PC-3 (cell line): ENCODE data around the gene ENOX2. TPM values are rescaled to one million over a fixed set of nuclear protein-coding genes. Genes with fewer than 3 reads are reported as not detected.

Source experiments
- ATAC-seq: fragments of 200-7000 bp; cut with Tn5 transposase; 2 replicates; pipeline ENCODE4 v1.9.1; 2020; ENCODE audit warnings: mild to moderate bottlenecking, moderate library complexity
- BruUV-seq: library from RNA; stranded (reverse); fragments of 400-500 nt; replicated peaks from 2 replicates; lab custom pipeline; 2021; lab: Mats Ljungman, UMichigan
- CTCF ChIA-PET: fragments of 300-600 bp; sonication (Branson Sonifier 250); formaldehyde crosslinking; loops from one replicate; lab custom pipeline; 2022; ENCODE audit warnings: antibody characterized with exemption; lab: Charles Lee
- POLR2A ChIA-PET: fragments of 300-600 bp; sonication (Branson Sonifier 250); formaldehyde crosslinking; loops from one replicate; lab custom pipeline; 2022; ENCODE audit warnings: antibody characterized with exemption; ENCODE audit not compliant: unreplicated experiment; lab: Charles Lee
- DNase-seq: peaks from one replicate; pipeline ENCODE4 v3.0.0-alpha.2; 2015
- H2AFZ ChIP-seq: fragments of 300-600 bp; sonication (generic); 2 replicates; pipeline ENCODE4 v1.6.0; 2016; ENCODE audit warnings: antibody characterized with exemption, low read length
- H3F3A ChIP-seq: fragments of 300-600 bp; sonication (generic); one replicate; pipeline ENCODE4 v1.6.0; 2017; ENCODE audit warnings: antibody characterized with exemption, low read length, control low read depth, mild to moderate bottlenecking; ENCODE audit not compliant: unreplicated experiment
- H3K27ac ChIP-seq: fragments of 300-600 bp; sonication (generic); 2 replicates; pipeline ENCODE4 v1.5.1; 2016; ENCODE audit warnings: mild to moderate bottlenecking, low read length
- H3K27me3 ChIP-seq: fragments of 300-600 bp; sonication (generic); 2 replicates; pipeline ENCODE4 v1.6.1; 2016; ENCODE audit warnings: low read length, mixed read lengths
- H3K36me3 ChIP-seq: fragments of 300-600 bp; sonication (generic); 2 replicates; pipeline ENCODE4 v1.6.1; 2016; ENCODE audit warnings: low read depth, mixed run types, low read length, mixed read lengths
- H3K4me1 ChIP-seq: fragments of 300-600 bp; sonication (generic); 2 replicates; pipeline ENCODE4 v1.5.1; 2016; ENCODE audit warnings: low read length; ENCODE audit not compliant: insufficient read depth
- H3K4me2 ChIP-seq: fragments of 300-600 bp; sonication (generic); 2 replicates; pipeline ENCODE4 v1.6.0; 2016; ENCODE audit warnings: low read length
- H3K4me3 ChIP-seq: fragments of 300-600 bp; sonication (generic); 2 replicates; pipeline ENCODE4 v1.5.1; 2016; ENCODE audit warnings: mild to moderate bottlenecking, low read length, mixed read lengths
- H3K79me2 ChIP-seq: fragments of 300-600 bp; sonication (generic); 2 replicates; pipeline ENCODE4 v1.6.1; 2017; ENCODE audit warnings: low read length, mixed read lengths
- H3K9ac ChIP-seq: fragments of 300-600 bp; sonication (generic); 2 replicates; pipeline ENCODE4 v1.6.0; 2016; ENCODE audit warnings: mild to moderate bottlenecking, low read length
- H3K9me2 ChIP-seq: fragments of 300-600 bp; sonication (generic); replicated peaks from 2 replicates; pipeline ENCODE4 v1.6.1; 2016; ENCODE audit warnings: mixed run types, low read length, mixed read lengths
- H3K9me3 ChIP-seq: fragments of 300-600 bp; sonication (generic); 2 replicates; pipeline ENCODE4 v1.6.1; 2016; ENCODE audit warnings: low read length, mixed read lengths
- H4K20me1 ChIP-seq: fragments of 300-600 bp; sonication (generic); 2 replicates; pipeline ENCODE4 v1.6.1; 2016; ENCODE audit warnings: low read length, mixed read lengths
- EZH2 ChIP-seq: fragments of 300-600 bp; sonication (generic); IDR thresholded peaks from one replicate; pipeline ENCODE4 v1.6.1; 2017; ENCODE audit warnings: antibody characterized with exemption, mild to moderate bottlenecking, low read length; ENCODE audit not compliant: unreplicated experiment
- EZH2phosphoT487 ChIP-seq: fragments of 300-600 bp; sonication (generic); IDR thresholded peaks from 2 replicates; pipeline ENCODE4 v1.6.1; 2018; ENCODE audit warnings: mild to moderate bottlenecking, antibody characterized with exemption, low read length, borderline replicate concordance
- intact Hi-C: fragments of 100-400 bp; cut with micrococcal nuclease; formaldehyde crosslinking; loops from 2 replicates; pipeline ENCODE4 v1.9.0; 2023
- total RNA-seq: library from RNA; depleted of rRNA; stranded (reverse); fragments of >200 nt; gene quantifications from 2 replicates; pipeline ENCODE4 v1.2.3, GENCODE V29; 2014
- TF ChIP-seq, protein P1 (sequence below): fragments of 300-600 bp; sonication (generic); conservative IDR thresholded peaks from 2 replicates; pipeline ENCODE4 v1.5.1; 2017; ENCODE audit warnings: antibody characterized with exemption, low read depth, mild to moderate bottlenecking, low read length

Gene ENOX2
- total RNA-seq, 1 experiment from 2014 or later, result 11.8 TPM

GRCh38 chrX:130626521-130626920 is 276.5 kb downstream of the ENOX2 start:
- Histone ChIP-seq H3K27me3 (no peaks in the 10 kb centered on the region), H3K4me1 (no peaks in the 10 kb centered on the region), H2AFZ (no peak overlapping the region), H3K9ac (no peak overlapping the region), H4K20me1 (no peaks in the 10 kb centered on the region), H3K27ac (no peak overlapping the region), H3K79me2 (no peaks in the 10 kb centered on the region), H3K36me3 (no peaks in the 10 kb centered on the region), H3K9me3 (no peaks in the 10 kb centered on the region), H3F3A (no peaks in the 10 kb centered on the region), H3K4me3 (no peak overlapping the region), H3K4me2 (no peak overlapping the region), H3K9me2 (no peaks in the 10 kb centered on the region)
- ChIA-PET CTCF (no interaction called here), POLR2A (no interaction called here)
- ATAC-seq (no peak), DNase-seq (no peak)
- TF ChIP-seq, protein P1, sequence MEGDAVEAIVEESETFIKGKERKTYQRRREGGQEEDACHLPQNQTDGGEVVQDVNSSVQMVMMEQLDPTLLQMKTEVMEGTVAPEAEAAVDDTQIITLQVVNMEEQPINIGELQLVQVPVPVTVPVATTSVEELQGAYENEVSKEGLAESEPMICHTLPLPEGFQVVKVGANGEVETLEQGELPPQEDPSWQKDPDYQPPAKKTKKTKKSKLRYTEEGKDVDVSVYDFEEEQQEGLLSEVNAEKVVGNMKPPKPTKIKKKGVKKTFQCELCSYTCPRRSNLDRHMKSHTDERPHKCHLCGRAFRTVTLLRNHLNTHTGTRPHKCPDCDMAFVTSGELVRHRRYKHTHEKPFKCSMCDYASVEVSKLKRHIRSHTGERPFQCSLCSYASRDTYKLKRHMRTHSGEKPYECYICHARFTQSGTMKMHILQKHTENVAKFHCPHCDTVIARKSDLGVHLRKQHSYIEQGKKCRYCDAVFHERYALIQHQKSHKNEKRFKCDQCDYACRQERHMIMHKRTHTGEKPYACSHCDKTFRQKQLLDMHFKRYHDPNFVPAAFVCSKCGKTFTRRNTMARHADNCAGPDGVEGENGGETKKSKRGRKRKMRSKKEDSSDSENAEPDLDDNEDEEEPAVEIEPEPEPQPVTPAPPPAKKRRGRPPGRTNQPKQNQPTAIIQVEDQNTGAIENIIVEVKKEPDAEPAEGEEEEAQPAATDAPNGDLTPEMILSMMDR, result no peak
- TF ChIP-seq EZH2 (no peak), EZH2phosphoT487 (no peak)
- no TSS peak for BruUV-seq
- intact Hi-C loops, result no loop called here

DNA sequence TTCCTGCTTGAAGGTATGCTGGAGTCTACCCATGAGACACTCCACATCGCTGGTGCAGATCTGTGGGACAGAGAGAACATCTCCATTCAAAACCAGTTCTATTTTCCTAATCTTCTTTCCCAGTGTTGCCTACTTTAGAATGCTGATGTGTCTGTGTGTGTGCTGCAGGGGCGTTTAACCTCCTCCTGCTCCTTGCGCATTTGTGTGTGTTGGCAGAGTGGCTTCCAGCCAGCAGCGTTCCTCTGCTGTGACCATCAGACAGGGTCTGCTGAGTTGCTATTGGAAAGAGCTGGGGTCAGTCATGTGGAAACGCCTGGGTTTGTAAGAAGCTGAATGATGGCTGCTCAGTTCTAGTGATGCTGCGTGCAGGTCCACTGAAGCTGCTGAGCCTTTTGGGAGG is 277.6 kb downstream of the ENOX2 start:
- TF ChIP-seq, protein P1, result no peak
- TF ChIP-seq EZH2phosphoT487 (no peak), EZH2 (no peak)
- no peaks in the 10 kb centered on the region for H3K4me1 ChIP-seq
- ATAC-seq, result no peak
- ChIA-PET CTCF (no interaction called here), POLR2A (no interaction called here)
- intact Hi-C loops, result no loop called here
- no peak for DNase-seq
- H4K20me1 ChIP-seq, result no peaks in the 10 kb centered on the region
- H3F3A ChIP-seq, result no peaks in the 10 kb centered on the region
- no peaks in the 10 kb centered on the region for H3K36me3 ChIP-seq
- no peak overlapping the region for H3K4me2 ChIP-seq
- no peaks in the 10 kb centered on the region for H3K79me2 ChIP-seq
- no peak overlapping the region for H3K27ac ChIP-seq
- H2AFZ ChIP-seq, result no peak overlapping the region
- H3K4me3 ChIP-seq, result no peak overlapping the region
- H3K27me3 ChIP-seq, result no peaks in the 10 kb centered on the region
- no TSS peak for BruUV-seq
- no peaks in the 10 kb centered on the region for H3K9me3 ChIP-seq
- no peaks in the 10 kb centered on the region for H3K9me2 ChIP-seq
- no peak overlapping the region for H3K9ac ChIP-seq

DNA sequence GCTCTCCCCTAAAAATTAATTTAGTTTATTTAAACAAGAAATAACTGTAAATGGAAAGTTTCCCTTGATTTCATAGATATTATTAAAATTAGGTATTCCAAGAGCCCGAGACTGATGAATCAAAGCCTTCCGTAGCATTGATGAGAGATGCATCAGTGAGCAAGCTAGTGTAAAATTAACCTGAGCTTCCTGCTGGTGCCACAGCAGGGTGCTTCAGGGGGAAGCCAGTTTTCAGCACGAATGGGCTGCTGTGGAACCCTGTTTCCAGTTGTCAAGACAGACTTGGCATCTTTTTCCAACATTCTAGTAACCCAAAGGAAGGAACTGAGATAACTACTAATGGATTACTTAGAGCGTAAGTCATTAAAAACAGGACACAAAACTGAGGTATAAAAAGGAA is 279.5 kb downstream of the ENOX2 start:
- no peak overlapping the region for H2AFZ ChIP-seq
- no peaks in the 10 kb centered on the region for H3F3A ChIP-seq
- no peaks in the 10 kb centered on the region for H3K9me2 ChIP-seq
- no peak overlapping the region for H3K9ac ChIP-seq
- no peak overlapping the region for H3K4me3 ChIP-seq
- H3K36me3 ChIP-seq, result no peaks in the 10 kb centered on the region
- no peak overlapping the region for H3K27ac ChIP-seq
- no peaks in the 10 kb centered on the region for H3K79me2 ChIP-seq
- no peaks in the 10 kb centered on the region for H3K27me3 ChIP-seq
- no peaks in the 10 kb centered on the region for H4K20me1 ChIP-seq
- intact Hi-C loops, result no loop called here
- ChIA-PET POLR2A (no interaction called here), CTCF (no interaction called here)
- TF ChIP-seq EZH2 (no peak), EZH2phosphoT487 (no peak)
- TF ChIP-seq, protein P1, result no peak
- DNase-seq, result no peak
- H3K4me1 ChIP-seq, result no peaks in the 10 kb centered on the region
- H3K9me3 ChIP-seq, result no peaks in the 10 kb centered on the region
- no peak overlapping the region for H3K4me2 ChIP-seq
- BruUV-seq, result no TSS peak
- ATAC-seq, result no peak
